Ureter (tissue), 1 donor: ENCODE data around the gene OCSTAMP. TPM values are rescaled to one million over a fixed set of nuclear protein-coding genes. Genes with fewer than 3 reads are reported as not detected.

ENCODE experiments used
- DNase-seq: peaks from one replicate; pipeline ENCODE4 v3.0.0-alpha.2; 2020; ENCODE audit warnings: low spot score
- total RNA-seq: library from RNA; stranded (reverse); gene quantifications from one replicate; pipeline ENCODE4 v1.2.4, GENCODE V29; 2023
- donor health status: DM: yes; HTN: yes; CAD: no.

OCSTAMP gene
- total RNA-seq, 1 donor from 2014 or later: not detected

- DNase-seq: no peak
Observed at GRCh38 chr20:46573234-46573633, 22.8 kb upstream of the OCSTAMP start.

GRCh38 chr20:46572790-46573189, 22.3 kb upstream of the OCSTAMP start:
- DNase-seq: no peak

- DNase-seq: no peak
Observed at GRCh38 chr20:46572153-46572552, 21.7 kb upstream of the OCSTAMP start.

GRCh38 chr20:46571418-46571817, 21.0 kb upstream of the OCSTAMP start:
- DNase-seq: no peak

- DNase-seq: no peak
Observed at GRCh38 chr20:46570956-46571355, 20.5 kb upstream of the OCSTAMP start.

- DNase-seq: no peak
Observed at GRCh38 chr20:46569961-46570360, 19.5 kb upstream of the OCSTAMP start.

- peak; percentile 87 for DNase-seq
Observed at GRCh38 chr20:46568570-46569129, 18.2 kb upstream of the OCSTAMP start.

- DNase-seq: no peak
Observed at GRCh38 chr20:46566125-46566524, 15.7 kb upstream of the OCSTAMP start.

GRCh38 chr20:46564241-46564957, 13.9 kb upstream of the OCSTAMP start:
- no peak for DNase-seq

GRCh38 chr20:46563860-46564221, 13.4 kb upstream of the OCSTAMP start:
- no peak for DNase-seq

GRCh38 chr20:46563170-46563859, 12.9 kb upstream of the OCSTAMP start:
- DNase-seq: no peak

GRCh38 chr20:46562373-46563169, 12.1 kb upstream of the OCSTAMP start:
- peak; percentile 75 for DNase-seq

- DNase-seq: no peak
Observed at GRCh38 chr20:46562009-46562372, 11.5 kb upstream of the OCSTAMP start.

- DNase-seq: no peak
Observed at GRCh38 chr20:46559685-46560440, 9.4 kb upstream of the OCSTAMP start.

GRCh38 chr20:46559001-46559400, 8.5 kb upstream of the OCSTAMP start:
- DNase-seq: no peak

GRCh38 chr20:46558511-46558959, 8.1 kb upstream of the OCSTAMP start:
- peak; percentile 53 for DNase-seq

- no peak for DNase-seq
Observed at GRCh38 chr20:46557231-46557956, 6.9 kb upstream of the OCSTAMP start.

GRCh38 chr20:46555370-46555956, 5.0 kb upstream of the OCSTAMP start:
- DNase-seq: no peak

- DNase-seq: no peak
Observed at GRCh38 chr20:46554828-46555227, 4.4 kb upstream of the OCSTAMP start.

GRCh38 chr20:46553926-46554325, 3.5 kb upstream of the OCSTAMP start:
- DNase-seq: no peak
